SKM-1 (cell line): ENCODE measurements around the gene ZNF300.
A peak's percentile ranks its signal among the peaks of the same experiment; 100 is the strongest.
"Not testable (repeated sequence)": the region's sequence is repeated elsewhere in the genome, so short reads cannot be mapped to it uniquely, and the experiment has no call there.

Experiments
- DNase-seq: peaks from one replicate; lab custom pipeline; 2025; ENCODE audit not compliant: unreplicated experiment; lab: John Stamatoyannopoulos, UW

The ZNF300 gene

GRCh38 chr5:150904479-150905311, at the start of gene ZNF300:
TSS of gene ZNF300 (minus strand) at chr5:150904980. CDS start at chr5:150903155, 1,825 bp downstream.
- no peak for DNase-seq

- DNase-seq, result no peak
These were observed 43.8 kb upstream of the ZNF300 start for GRCh38 chr5:150948539-150948938.

- DNase-seq, result no peak
These were observed 41.6 kb upstream of the ZNF300 start for GRCh38 chr5:150946351-150946905.

- DNase-seq, result no peak
These were observed 41.2 kb upstream of the ZNF300 start for GRCh38 chr5:150945947-150946346.

- no peak for DNase-seq
These were observed 40.7 kb upstream of the ZNF300 start for GRCh38 chr5:150945486-150945885.

GRCh38 chr5:150931368-150931965, 26.7 kb upstream of the ZNF300 start:
- no peak for DNase-seq

GRCh38 chr5:150918613-150919012, 13.8 kb upstream of the ZNF300 start:
- DNase-seq, result no peak

- no peak for DNase-seq
These were observed 7.6 kb upstream of the ZNF300 start for GRCh38 chr5:150912312-150912814.

GRCh38 chr5:150905312-150905683, 518 bp upstream of the ZNF300 start:
- DNase-seq, result no peak

- no peak for DNase-seq
These were observed 3.3 kb downstream of the ZNF300 start for GRCh38 chr5:150901446-150901845.

- DNase-seq, result no peak
These were observed 9.1 kb downstream of the ZNF300 start for GRCh38 chr5:150895431-150896428.

GRCh38 chr5:150879358-150879757, 25.4 kb downstream of the ZNF300 start:
- no peak for DNase-seq

- peak; percentile 65 for DNase-seq
These were observed 42.7 kb downstream of the ZNF300 start for GRCh38 chr5:150862070-150862469.

- no peak for DNase-seq
These were observed 44.4 kb downstream of the ZNF300 start for GRCh38 chr5:150860246-150860821.

GRCh38 chr5:150856700-150857099, 48.1 kb downstream of the ZNF300 start:
- DNase-seq, result not testable (repeated sequence)

GRCh38 chr5:150853561-150853960, 51.2 kb downstream of the ZNF300 start:
- DNase-seq, result no peak

- DNase-seq, result no peak
These were observed 53.7 kb downstream of the ZNF300 start for GRCh38 chr5:150851039-150851438.

- no peak for DNase-seq
These were observed 56.5 kb downstream of the ZNF300 start for GRCh38 chr5:150848271-150848670.

GRCh38 chr5:150847334-150847695, 57.5 kb downstream of the ZNF300 start:
- no peak for DNase-seq

GRCh38 chr5:150846654-150847333, 58.0 kb downstream of the ZNF300 start:
- DNase-seq, result peak; percentile 89
